ENCODE measurements around the gene CARD19. TPM values are rescaled to one million over a fixed set of nuclear protein-coding genes. Genes with fewer than 3 reads are reported as not detected.

CARD19 gene
- total RNA-seq, 1 donor from 2014 or later, result 13.2 TPM

GRCh38 chr9:93093877-93094657 is 1.9 kb upstream of the CARD19 start:
- no peak for TF ChIP-seq CTCF (IDR thresholded peaks at IDR 0.05; ENCODE audit: unreplicated experiment)
- Mint-ChIP-seq H3K4me3 (ENCODE audit: unreplicated experiment) (peak overlapping the region; percentile 87), H3K4me1 (ENCODE audit: unreplicated experiment) (peaks cover 18% of the 10 kb centered on the region), H3K27me3 (ENCODE audit: unreplicated experiment) (peaks cover 18% of the 10 kb centered on the region), H3K9me3 (ENCODE audit: unreplicated experiment) (no peaks in the 10 kb centered on the region), H3K36me3 (ENCODE audit: low read depth, unreplicated experiment) (peaks cover 4% of the 10 kb centered on the region), H3K27ac (ENCODE audit: unreplicated experiment) (peak overlapping the region; percentile 77)
- no peak for DNase-seq (ENCODE audit: low spot score)

GRCh38 chr9:93094658-93095204 is 1.3 kb upstream of the CARD19 start:
- Mint-ChIP-seq H3K27me3 (ENCODE audit: unreplicated experiment) (peaks cover 18% of the 10 kb centered on the region), H3K4me1 (ENCODE audit: unreplicated experiment) (peaks cover 18% of the 10 kb centered on the region), H3K36me3 (ENCODE audit: low read depth, unreplicated experiment) (peaks cover 4% of the 10 kb centered on the region), H3K4me3 (ENCODE audit: unreplicated experiment) (peak overlapping the region; percentile 87), H3K27ac (ENCODE audit: unreplicated experiment) (peak overlapping the region; percentile 90), H3K9me3 (ENCODE audit: unreplicated experiment) (no peaks in the 10 kb centered on the region)
- DNase-seq (ENCODE audit: low spot score), result peak; percentile 47
- no peak for TF ChIP-seq CTCF (IDR thresholded peaks at IDR 0.05; ENCODE audit: unreplicated experiment)

GRCh38 chr9:93095205-93096130 is 549 bp upstream of the CARD19 start:
- Mint-ChIP-seq H3K27ac (ENCODE audit: unreplicated experiment) (no peak overlapping the region), H3K4me3 (ENCODE audit: unreplicated experiment) (peak overlapping the region; percentile 87), H3K27me3 (ENCODE audit: unreplicated experiment) (peaks cover 16% of the 10 kb centered on the region), H3K36me3 (ENCODE audit: low read depth, unreplicated experiment) (peaks cover 4% of the 10 kb centered on the region), H3K4me1 (ENCODE audit: unreplicated experiment) (peaks cover 16% of the 10 kb centered on the region), H3K9me3 (ENCODE audit: unreplicated experiment) (no peaks in the 10 kb centered on the region)
- TF ChIP-seq CTCF (IDR thresholded peaks at IDR 0.05; ENCODE audit: unreplicated experiment), result no peak
- peak; percentile 100 for DNase-seq (ENCODE audit: low spot score)

- peaks cover 16% of the 10 kb centered on the region for H3K4me1 Mint-ChIP-seq (ENCODE audit: unreplicated experiment)
- no peak for TF ChIP-seq CTCF (IDR thresholded peaks at IDR 0.05; ENCODE audit: unreplicated experiment)
- peaks cover 4% of the 10 kb centered on the region for H3K36me3 Mint-ChIP-seq (ENCODE audit: low read depth, unreplicated experiment)
- peak overlapping the region; percentile 56 for H3K4me3 Mint-ChIP-seq (ENCODE audit: unreplicated experiment)
- H3K27me3 Mint-ChIP-seq (ENCODE audit: unreplicated experiment), result peaks cover 16% of the 10 kb centered on the region
- no peaks in the 10 kb centered on the region for H3K9me3 Mint-ChIP-seq (ENCODE audit: unreplicated experiment)
- H3K27ac Mint-ChIP-seq (ENCODE audit: unreplicated experiment), result no peak overlapping the region
- DNase-seq (ENCODE audit: low spot score), result no peak
Measured at GRCh38 chr9:93096811-93097382, 880 bp downstream of the CARD19 start.

Measured in endothelial cell (in vitro differentiated cells).